PC-3 (cell line): ENCODE measurements around the gene TCEANC2. TPM values are rescaled to one million over a fixed set of nuclear protein-coding genes. Genes with fewer than 3 reads are reported as not detected.

Experiments
- ATAC-seq: fragments of 200-7000 bp; cut with Tn5 transposase; 2 replicates; pipeline ENCODE4 v1.9.1; 2020; ENCODE audit warnings: mild to moderate bottlenecking, moderate library complexity
- BruUV-seq: library from RNA; stranded (reverse); fragments of 400-500 nt; replicated peaks from 2 replicates; lab custom pipeline; 2021; lab: Mats Ljungman, UMichigan
- CTCF ChIA-PET: fragments of 300-600 bp; sonication (Branson Sonifier 250); formaldehyde crosslinking; loops from one replicate; lab custom pipeline; 2022; ENCODE audit warnings: antibody characterized with exemption; lab: Charles Lee
- POLR2A ChIA-PET: fragments of 300-600 bp; sonication (Branson Sonifier 250); formaldehyde crosslinking; loops from one replicate; lab custom pipeline; 2022; ENCODE audit warnings: antibody characterized with exemption; ENCODE audit not compliant: unreplicated experiment; lab: Charles Lee
- DNase-seq: peaks from one replicate; pipeline ENCODE4 v3.0.0-alpha.2; 2015
- H2AFZ ChIP-seq: fragments of 300-600 bp; sonication (generic); 2 replicates; pipeline ENCODE4 v1.6.0; 2016; ENCODE audit warnings: antibody characterized with exemption, low read length
- H3F3A ChIP-seq: fragments of 300-600 bp; sonication (generic); one replicate; pipeline ENCODE4 v1.6.0; 2017; ENCODE audit warnings: antibody characterized with exemption, low read length, control low read depth, mild to moderate bottlenecking; ENCODE audit not compliant: unreplicated experiment
- H3K27ac ChIP-seq: fragments of 300-600 bp; sonication (generic); 2 replicates; pipeline ENCODE4 v1.5.1; 2016; ENCODE audit warnings: mild to moderate bottlenecking, low read length
- H3K27me3 ChIP-seq: fragments of 300-600 bp; sonication (generic); 2 replicates; pipeline ENCODE4 v1.6.1; 2016; ENCODE audit warnings: low read length, mixed read lengths
- H3K36me3 ChIP-seq: fragments of 300-600 bp; sonication (generic); 2 replicates; pipeline ENCODE4 v1.6.1; 2016; ENCODE audit warnings: low read depth, mixed run types, low read length, mixed read lengths
- H3K4me1 ChIP-seq: fragments of 300-600 bp; sonication (generic); 2 replicates; pipeline ENCODE4 v1.5.1; 2016; ENCODE audit warnings: low read length; ENCODE audit not compliant: insufficient read depth
- H3K4me2 ChIP-seq: fragments of 300-600 bp; sonication (generic); 2 replicates; pipeline ENCODE4 v1.6.0; 2016; ENCODE audit warnings: low read length
- H3K4me3 ChIP-seq: fragments of 300-600 bp; sonication (generic); 2 replicates; pipeline ENCODE4 v1.5.1; 2016; ENCODE audit warnings: mild to moderate bottlenecking, low read length, mixed read lengths
- H3K79me2 ChIP-seq: fragments of 300-600 bp; sonication (generic); 2 replicates; pipeline ENCODE4 v1.6.1; 2017; ENCODE audit warnings: low read length, mixed read lengths
- H3K9ac ChIP-seq: fragments of 300-600 bp; sonication (generic); 2 replicates; pipeline ENCODE4 v1.6.0; 2016; ENCODE audit warnings: mild to moderate bottlenecking, low read length
- H3K9me2 ChIP-seq: fragments of 300-600 bp; sonication (generic); replicated peaks from 2 replicates; pipeline ENCODE4 v1.6.1; 2016; ENCODE audit warnings: mixed run types, low read length, mixed read lengths
- H3K9me3 ChIP-seq: fragments of 300-600 bp; sonication (generic); 2 replicates; pipeline ENCODE4 v1.6.1; 2016; ENCODE audit warnings: low read length, mixed read lengths
- H4K20me1 ChIP-seq: fragments of 300-600 bp; sonication (generic); 2 replicates; pipeline ENCODE4 v1.6.1; 2016; ENCODE audit warnings: low read length, mixed read lengths
- EZH2 ChIP-seq: fragments of 300-600 bp; sonication (generic); IDR thresholded peaks from one replicate; pipeline ENCODE4 v1.6.1; 2017; ENCODE audit warnings: antibody characterized with exemption, mild to moderate bottlenecking, low read length; ENCODE audit not compliant: unreplicated experiment
- EZH2phosphoT487 ChIP-seq: fragments of 300-600 bp; sonication (generic); IDR thresholded peaks from 2 replicates; pipeline ENCODE4 v1.6.1; 2018; ENCODE audit warnings: mild to moderate bottlenecking, antibody characterized with exemption, low read length, borderline replicate concordance
- intact Hi-C: fragments of 100-400 bp; cut with micrococcal nuclease; formaldehyde crosslinking; loops from 2 replicates; pipeline ENCODE4 v1.9.0; 2023
- total RNA-seq: library from RNA; depleted of rRNA; stranded (reverse); fragments of >200 nt; gene quantifications from 2 replicates; pipeline ENCODE4 v1.2.3, GENCODE V29; 2014
- TF ChIP-seq, protein P1 (sequence below): fragments of 300-600 bp; sonication (generic); conservative IDR thresholded peaks from 2 replicates; pipeline ENCODE4 v1.5.1; 2017; ENCODE audit warnings: antibody characterized with exemption, low read depth, mild to moderate bottlenecking, low read length

The TCEANC2 gene
- total RNA-seq, 1 experiment from 2014 or later: 4.2 TPM

- intact Hi-C loops: no loop called here
- no peaks in the 10 kb centered on the region for H3K9me2 ChIP-seq
- no TSS peak for BruUV-seq
- TF ChIP-seq EZH2 (no peak), EZH2phosphoT487 (no peak)
- TF ChIP-seq, protein P1, sequence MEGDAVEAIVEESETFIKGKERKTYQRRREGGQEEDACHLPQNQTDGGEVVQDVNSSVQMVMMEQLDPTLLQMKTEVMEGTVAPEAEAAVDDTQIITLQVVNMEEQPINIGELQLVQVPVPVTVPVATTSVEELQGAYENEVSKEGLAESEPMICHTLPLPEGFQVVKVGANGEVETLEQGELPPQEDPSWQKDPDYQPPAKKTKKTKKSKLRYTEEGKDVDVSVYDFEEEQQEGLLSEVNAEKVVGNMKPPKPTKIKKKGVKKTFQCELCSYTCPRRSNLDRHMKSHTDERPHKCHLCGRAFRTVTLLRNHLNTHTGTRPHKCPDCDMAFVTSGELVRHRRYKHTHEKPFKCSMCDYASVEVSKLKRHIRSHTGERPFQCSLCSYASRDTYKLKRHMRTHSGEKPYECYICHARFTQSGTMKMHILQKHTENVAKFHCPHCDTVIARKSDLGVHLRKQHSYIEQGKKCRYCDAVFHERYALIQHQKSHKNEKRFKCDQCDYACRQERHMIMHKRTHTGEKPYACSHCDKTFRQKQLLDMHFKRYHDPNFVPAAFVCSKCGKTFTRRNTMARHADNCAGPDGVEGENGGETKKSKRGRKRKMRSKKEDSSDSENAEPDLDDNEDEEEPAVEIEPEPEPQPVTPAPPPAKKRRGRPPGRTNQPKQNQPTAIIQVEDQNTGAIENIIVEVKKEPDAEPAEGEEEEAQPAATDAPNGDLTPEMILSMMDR: no peak
- POLR2A ChIA-PET: no interaction called here
- ATAC-seq (no peak), DNase-seq (no peak)
- no peak overlapping the region for H3K27ac ChIP-seq
- H4K20me1 ChIP-seq: no peaks in the 10 kb centered on the region
- CTCF ChIA-PET: no interaction called here
- no peaks in the 10 kb centered on the region for H3K36me3 ChIP-seq
- H3K4me3 ChIP-seq: no peak overlapping the region
- H2AFZ ChIP-seq: no peak overlapping the region
- no peak overlapping the region for H3K4me2 ChIP-seq
- H3F3A ChIP-seq: no peaks in the 10 kb centered on the region
- H3K4me1 ChIP-seq: peaks cover 10% of the 10 kb centered on the region; the same call in 1 of the 2 replicates
- H3K9me3 ChIP-seq: no peaks in the 10 kb centered on the region
- H3K9ac ChIP-seq: no peak overlapping the region
- H3K79me2 ChIP-seq: no peaks in the 10 kb centered on the region
- no peaks in the 10 kb centered on the region for H3K27me3 ChIP-seq
Observed at GRCh38 chr1:54135436-54136120, 82.2 kb downstream of the TCEANC2 start.

GRCh38 chr1:54136269-54136896 lies 83.0 kb downstream of the TCEANC2 start:
- ATAC-seq (no peak), DNase-seq (no peak)
- H3K79me2 ChIP-seq: no peaks in the 10 kb centered on the region
- H3K9ac ChIP-seq: no peak overlapping the region
- H3K4me1 ChIP-seq: peaks cover 10% of the 10 kb centered on the region; the same call in 1 of the 2 replicates
- CTCF ChIA-PET: no interaction called here
- H3K9me3 ChIP-seq: no peaks in the 10 kb centered on the region
- no peaks in the 10 kb centered on the region for H4K20me1 ChIP-seq
- no peaks in the 10 kb centered on the region for H3F3A ChIP-seq
- no peak overlapping the region for H3K4me2 ChIP-seq
- no peak overlapping the region for H2AFZ ChIP-seq
- POLR2A ChIA-PET: no interaction called here
- H3K27ac ChIP-seq: no peak overlapping the region
- H3K9me2 ChIP-seq: no peaks in the 10 kb centered on the region
- H3K27me3 ChIP-seq: no peaks in the 10 kb centered on the region
- H3K36me3 ChIP-seq: no peaks in the 10 kb centered on the region
- no peak overlapping the region for H3K4me3 ChIP-seq
- intact Hi-C loops: no loop called here
- BruUV-seq: no TSS peak
- TF ChIP-seq EZH2phosphoT487 (no peak), EZH2 (no peak)
- TF ChIP-seq, protein P1: no peak

DNA sequence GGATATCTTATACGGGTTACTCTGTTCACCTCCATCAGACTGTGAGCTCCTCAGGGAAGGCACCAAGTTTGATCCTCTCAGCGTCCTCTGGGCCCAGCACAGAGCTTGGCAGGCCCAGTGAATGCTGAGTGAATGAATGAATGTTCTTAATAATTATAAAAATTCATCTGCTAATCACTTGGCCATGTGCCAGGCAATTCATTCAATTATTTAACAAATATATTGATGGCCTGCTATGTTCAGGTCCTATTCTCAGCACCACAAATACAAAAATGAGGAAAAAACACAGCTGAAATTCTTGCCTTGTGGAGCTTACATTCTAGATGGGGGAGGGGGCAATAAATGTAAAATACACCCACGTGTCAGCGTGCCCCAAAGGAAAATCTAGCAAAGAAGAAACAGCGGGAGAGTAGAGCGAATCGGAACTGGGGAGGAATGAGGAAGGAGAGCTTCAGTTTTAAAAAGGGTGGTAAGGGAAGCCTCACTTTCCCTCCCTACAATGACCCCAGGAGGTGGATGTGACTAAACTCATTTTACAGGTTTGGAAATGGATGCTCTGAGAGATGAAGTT lies 83.6 kb downstream of the TCEANC2 start:
- ATAC-seq (no peak), DNase-seq (no peak)
- Histone ChIP-seq H3K4me2 (no peak overlapping the region), H3K9me3 (no peaks in the 10 kb centered on the region), H3K79me2 (no peaks in the 10 kb centered on the region), H3K27ac (no peak overlapping the region), H2AFZ (no peak overlapping the region), H3K36me3 (no peaks in the 10 kb centered on the region), H3K27me3 (no peaks in the 10 kb centered on the region), H4K20me1 (no peaks in the 10 kb centered on the region), H3K4me3 (no peak overlapping the region), H3F3A (no peaks in the 10 kb centered on the region), H3K9ac (no peak overlapping the region), H3K4me1 (peaks cover 10% of the 10 kb centered on the region; the same call in 1 of the 2 replicates), H3K9me2 (no peaks in the 10 kb centered on the region)
- ChIA-PET CTCF (no interaction called here), POLR2A (no interaction called here)
- no TSS peak for BruUV-seq
- intact Hi-C loops: no loop called here
- no peak for TF ChIP-seq EZH2phosphoT487
- TF ChIP-seq, protein P1: no peak
- TF ChIP-seq EZH2: no peak
